Calu3 (cell line): ENCODE data around the gene TRIO. TPM values are rescaled to one million over a fixed set of nuclear protein-coding genes. Genes with fewer than 3 reads are reported as not detected.

Source experiments
- BruUV-seq: library from RNA; stranded (reverse); fragments of 400-500 nt; replicated peaks from 2 replicates; lab custom pipeline; 2021; lab: Mats Ljungman, UMichigan
- CTCF ChIA-PET: fragments of 300-600 bp; sonication (Branson Sonifier 250); formaldehyde crosslinking; loops from one replicate; lab custom pipeline; 2022; ENCODE audit warnings: antibody characterized with exemption; lab: Charles Lee
- DNase-seq: peaks from one replicate; pipeline ENCODE4 v3.0.0; 2022
- H3K27ac Mint-ChIP-seq: one replicate; pipeline ENCODE4 v1.8.0; 2022; ENCODE audit warnings: mixed read lengths; ENCODE audit not compliant: unreplicated experiment
- H3K27me3 Mint-ChIP-seq: one replicate; pipeline ENCODE4 v1.8.0; 2022; ENCODE audit warnings: mixed read lengths; ENCODE audit not compliant: unreplicated experiment
- H3K36me3 Mint-ChIP-seq: one replicate; pipeline ENCODE4 v1.8.0; 2022; ENCODE audit warnings: mild to moderate bottlenecking, moderate library complexity, mixed read lengths; ENCODE audit not compliant: insufficient read depth, unreplicated experiment
- H3K4me1 Mint-ChIP-seq: one replicate; pipeline ENCODE4 v1.8.0; 2022; ENCODE audit warnings: mild to moderate bottlenecking, low read depth, mixed read lengths; ENCODE audit not compliant: unreplicated experiment
- H3K4me3 Mint-ChIP-seq: one replicate; pipeline ENCODE4 v1.8.0; 2022; ENCODE audit warnings: mild to moderate bottlenecking, low read depth, moderate library complexity, mixed read lengths; ENCODE audit not compliant: unreplicated experiment
- H3K9me3 Mint-ChIP-seq: one replicate; pipeline ENCODE4 v1.8.0; 2022; ENCODE audit warnings: low read depth, mixed read lengths; ENCODE audit not compliant: unreplicated experiment
- CTCF ChIP-seq: fragments of 200-600 bp; IDR thresholded peaks from one replicate; pipeline ENCODE4 v1.8.0; 2022; ENCODE audit warnings: antibody characterized with exemption; ENCODE audit not compliant: unreplicated experiment
- intact Hi-C: fragments of 100-400 bp; cut with micrococcal nuclease; formaldehyde crosslinking; loops from one replicate; pipeline ENCODE4 v1.10.0; 2022; ENCODE audit not compliant: unreplicated experiment
- total RNA-seq: library from RNA; stranded (reverse); gene quantifications from 2 replicates; pipeline ENCODE4 v1.2.3, GENCODE V29; 2022

Gene TRIO
- total RNA-seq, 1 experiment from 2014 or later, result 183 TPM

- intact Hi-C loops, result no loop called here
- Mint-ChIP-seq H3K4me3 (no peak overlapping the region), H3K27me3 (peaks cover 13% of the 10 kb centered on the region), H3K4me1 (no peaks in the 10 kb centered on the region), H3K27ac (no peak overlapping the region), H3K36me3 (no peaks in the 10 kb centered on the region), H3K9me3 (no peaks in the 10 kb centered on the region)
- no peak for DNase-seq
- BruUV-seq, result no TSS peak
- CTCF ChIA-PET, result interaction anchor here (0.7 kb wide), 1 partner anchor 707 kb away, joined by 3 read pairs; no protein-coding TSS in a partner anchor
- no peak for TF ChIP-seq CTCF
Observed at GRCh38 chr5:14557791-14558415, 414.8 kb downstream of the TRIO start.

Other genes with a start within 250 kb of the TRIO start
- gene DNAH5, start 198.7 kb upstream of the TRIO start, total RNA-seq, result 4.2 and 5.8 TPM in 2 replicates